Lung (tissue), 16 donors: Measurements from ENCODE around the gene ETV7. TPM values are rescaled to one million over a fixed set of nuclear protein-coding genes. Genes with fewer than 3 reads are reported as not detected.

Experiments
- ATAC-seq: fragments of 200-7000 bp; cut with Tn5 transposase; one replicate; pipeline ENCODE4 v1.9.1; 2020; ENCODE audit warnings: moderate number of reproducible peaks; ENCODE audit not compliant: insufficient read depth, low FRiP score
- DNase-seq, 3 donors: peaks; one replicate each; pipeline ENCODE4 v3.0.0-alpha.2; 2013 to 2017
- H3K27ac ChIP-seq, 2 donors: one replicate each; pipeline ENCODE4 v1.5.1; 2013; ENCODE audit warnings: mild to moderate bottlenecking in 2 of 2, moderate library complexity in 2 of 2, control low read depth in 1 of 2, inconsistent platforms in 1 of 2, low read depth in 1 of 2, low read length in 1 of 2
- H3K27me3 ChIP-seq, 3 donors: one replicate each; pipeline ENCODE4 v1.5.1; 2013; ENCODE audit warnings: low read length in 2 of 3; ENCODE audit not compliant: control insufficient read depth in 3 of 3, insufficient read depth in 3 of 3
- H3K36me3 ChIP-seq, 4 donors: one replicate each; pipeline ENCODE4 v1.5.1; 2013; ENCODE audit warnings: low read length in 4 of 4, mild to moderate bottlenecking in 1 of 4, moderate library complexity in 1 of 4; ENCODE audit not compliant: control insufficient read depth in 4 of 4, insufficient read depth in 4 of 4
- H3K4me1 ChIP-seq, 5 donors: one replicate each; pipeline ENCODE4 v1.5.1; 2013; ENCODE audit warnings: low read length in 5 of 5, mild to moderate bottlenecking in 2 of 5, moderate library complexity in 1 of 5; ENCODE audit not compliant: control insufficient read depth in 5 of 5, insufficient read depth in 5 of 5
- H3K4me3 ChIP-seq: one replicate; pipeline ENCODE4 v1.5.1; 2013; ENCODE audit warnings: mild to moderate bottlenecking, control low read depth, moderate library complexity
- H3K9ac ChIP-seq, 2 donors: one replicate each; pipeline ENCODE4 v1.5.1; 2013; ENCODE audit warnings: low read length in 2 of 2, control low read depth in 1 of 2; ENCODE audit not compliant: insufficient read depth in 1 of 2
- H3K9me3 ChIP-seq, 4 donors: one replicate each; pipeline ENCODE4 v1.5.1; 2013; ENCODE audit warnings: low read length in 3 of 4, mild to moderate bottlenecking in 1 of 4, moderate library complexity in 1 of 4; ENCODE audit not compliant: control insufficient read depth in 4 of 4, insufficient read depth in 3 of 4
- WGBS, 2 donors: extraction: QIAGEN DNeasy Blood & Tissue Kit; methylation state at CpG; one replicate each; pipeline ENCODE4 v1.1.7; 2013; 5-methylcytosine and 5-hydroxymethylcytosine counted together
- long read RNA-seq, 5 donors: transcript quantifications; one replicate each; lab custom pipeline, GENCODE V29; 2026
- polyA plus RNA-seq, 2 donors: library from polyadenylated mRNA; stranded (reverse); fragments of 200-250 nt; gene quantifications; one replicate each; pipeline ENCODE4 v1.2.1, GENCODE V29; 2013
- total RNA-seq, 2 donors: library from RNA; depleted of rRNA in 1 of 2; stranded (reverse); fragments of >200 nt in 1 of 2; gene quantifications; one replicate each; pipeline ENCODE4 v1.2.1, GENCODE V29; 2014 to 2021
- TF ChIP-seq, protein P1 (sequence below): IDR thresholded peaks from 2 replicates; pipeline ENCODE4 v1.5.1; 2012; ENCODE audit warnings: mild to moderate bottlenecking; ENCODE audit errors: control extremely low read depth, extremely low read depth
- donor health status: control.
- donor health status: control.
- donor health status: Bipolar disorder and iron deficiency.
- donor health status: healthy.
- donor health status: DM: yes; HTN: yes; CAD: no.

Gene ETV7
- total RNA-seq (1 to 10 TPM; 1.4 to 3.5 TPM), polyA plus RNA-seq (1 to 10 TPM; 3.7 to 6.6 TPM)
- long read RNA-seq, donor 1 = 0 reads
- long read RNA-seq, donor 2 = 0 reads
- long read RNA-seq, donor 3 = 0 reads
- long read RNA-seq, donor 4 = 0 reads
- long read RNA-seq, donor 5 = 0 reads

DNA sequence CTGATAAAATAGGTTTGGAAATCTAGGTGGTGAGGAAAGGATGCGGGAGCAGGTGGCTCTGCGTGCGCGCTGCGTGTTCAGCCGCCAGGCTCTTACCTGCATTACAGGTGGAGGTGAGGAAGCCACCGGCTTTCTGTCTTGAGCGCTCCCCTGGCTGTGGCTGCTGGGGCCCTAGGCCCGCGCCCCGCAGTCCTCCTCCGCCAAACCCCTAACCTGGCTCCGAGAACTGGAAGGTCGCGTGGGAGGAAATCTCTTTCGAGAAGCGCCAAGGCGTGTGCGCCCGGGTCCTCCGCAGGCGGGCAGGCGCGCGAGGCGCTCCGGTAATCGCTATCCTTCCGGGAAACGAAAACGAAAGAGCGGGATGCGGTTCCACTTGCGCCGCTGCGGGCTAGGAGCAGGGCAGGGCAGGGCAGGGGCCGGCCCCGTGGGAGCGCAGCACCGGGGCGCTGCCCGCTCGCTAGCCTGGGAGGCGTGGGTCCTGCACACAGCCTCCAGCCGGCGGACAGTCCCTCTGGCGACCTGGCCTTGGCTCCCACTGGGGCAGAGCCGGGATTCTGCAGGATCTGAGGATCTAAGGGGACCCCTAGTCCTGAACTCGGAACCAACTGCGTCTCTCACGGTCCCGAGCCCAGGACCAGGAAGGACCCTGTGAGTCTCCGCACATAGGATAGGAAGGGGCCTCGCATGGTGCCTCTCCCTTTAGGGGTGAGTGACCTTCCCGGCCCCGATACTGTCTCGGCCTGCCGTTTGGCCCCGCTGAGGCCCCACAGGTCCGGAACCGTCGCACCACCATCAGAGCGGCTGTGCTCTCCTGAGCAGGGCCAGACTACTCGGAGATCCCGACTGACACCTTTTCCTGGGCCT is at the start of gene ETV7:
TSS of gene ETV7 (minus strand) at position 230 of the 864 bp plus-strand sequence. CDS start at position 102, 128 bp downstream.
- WGBS, 2 donors = 4 to 9% methylated on average over 63 to 65 of the region's 65 CpGs
- H3K4me3 ChIP-seq = peak within 1 kb of the TSS; percentile 62
- TF ChIP-seq, protein P1, sequence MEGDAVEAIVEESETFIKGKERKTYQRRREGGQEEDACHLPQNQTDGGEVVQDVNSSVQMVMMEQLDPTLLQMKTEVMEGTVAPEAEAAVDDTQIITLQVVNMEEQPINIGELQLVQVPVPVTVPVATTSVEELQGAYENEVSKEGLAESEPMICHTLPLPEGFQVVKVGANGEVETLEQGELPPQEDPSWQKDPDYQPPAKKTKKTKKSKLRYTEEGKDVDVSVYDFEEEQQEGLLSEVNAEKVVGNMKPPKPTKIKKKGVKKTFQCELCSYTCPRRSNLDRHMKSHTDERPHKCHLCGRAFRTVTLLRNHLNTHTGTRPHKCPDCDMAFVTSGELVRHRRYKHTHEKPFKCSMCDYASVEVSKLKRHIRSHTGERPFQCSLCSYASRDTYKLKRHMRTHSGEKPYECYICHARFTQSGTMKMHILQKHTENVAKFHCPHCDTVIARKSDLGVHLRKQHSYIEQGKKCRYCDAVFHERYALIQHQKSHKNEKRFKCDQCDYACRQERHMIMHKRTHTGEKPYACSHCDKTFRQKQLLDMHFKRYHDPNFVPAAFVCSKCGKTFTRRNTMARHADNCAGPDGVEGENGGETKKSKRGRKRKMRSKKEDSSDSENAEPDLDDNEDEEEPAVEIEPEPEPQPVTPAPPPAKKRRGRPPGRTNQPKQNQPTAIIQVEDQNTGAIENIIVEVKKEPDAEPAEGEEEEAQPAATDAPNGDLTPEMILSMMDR = no peak
- H3K4me1 ChIP-seq = peaks cover 0 to 21% (median 0%) of the 10 kb centered on the region in 5 donors
- H3K9ac ChIP-seq = peak within 1 kb of the TSS; percentile 63 to 81
- H3K27ac ChIP-seq = peak within 1 kb of the TSS in 1 of 2 donors; percentile 76
- H3K9me3 ChIP-seq = no peaks in the 10 kb centered on the region
- no peaks in the 10 kb centered on the region for H3K36me3 ChIP-seq
- peaks cover 0 to 49% (median 13%) of the 10 kb centered on the region in 3 donors for H3K27me3 ChIP-seq
- DNase-seq (peak; percentile 33 to 54 (median 37)), ATAC-seq (peak; percentile 88)

DNA sequence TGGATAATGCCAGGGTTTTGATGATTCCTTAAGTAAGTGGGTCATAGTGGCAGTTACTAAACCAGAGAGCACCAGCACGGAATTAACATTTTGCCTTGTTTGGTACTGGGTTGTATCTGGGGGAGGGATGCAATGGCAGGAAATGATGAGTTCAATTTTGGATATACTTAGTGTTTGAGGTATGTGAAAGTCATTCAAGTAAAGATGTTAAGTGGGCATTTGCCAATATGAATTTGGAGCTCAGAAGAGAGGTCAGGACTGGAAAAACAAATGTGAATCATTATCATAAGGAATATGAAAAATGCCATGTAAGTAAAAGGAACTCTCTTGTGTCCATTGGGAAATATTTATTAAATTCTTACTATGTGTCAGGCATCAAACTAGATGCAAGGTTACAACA is 49.0 kb upstream of the ETV7 start:
- no peak overlapping the region for H3K27ac ChIP-seq
- no peaks in the 10 kb centered on the region for H3K27me3 ChIP-seq
- TF ChIP-seq, protein P1 = no peak
- 91 to 97% methylated on average over 1 of the region's 1 CpG for WGBS, 2 donors
- ATAC-seq (no peak), DNase-seq (no peak)
- H3K4me3 ChIP-seq = no peak overlapping the region
- no peak overlapping the region for H3K9ac ChIP-seq
- no peaks in the 10 kb centered on the region for H3K36me3 ChIP-seq
- H3K4me1 ChIP-seq = peaks cover 0 to 5% (median 3%) of the 10 kb centered on the region in 5 donors
- H3K9me3 ChIP-seq = no peaks in the 10 kb centered on the region

DNA sequence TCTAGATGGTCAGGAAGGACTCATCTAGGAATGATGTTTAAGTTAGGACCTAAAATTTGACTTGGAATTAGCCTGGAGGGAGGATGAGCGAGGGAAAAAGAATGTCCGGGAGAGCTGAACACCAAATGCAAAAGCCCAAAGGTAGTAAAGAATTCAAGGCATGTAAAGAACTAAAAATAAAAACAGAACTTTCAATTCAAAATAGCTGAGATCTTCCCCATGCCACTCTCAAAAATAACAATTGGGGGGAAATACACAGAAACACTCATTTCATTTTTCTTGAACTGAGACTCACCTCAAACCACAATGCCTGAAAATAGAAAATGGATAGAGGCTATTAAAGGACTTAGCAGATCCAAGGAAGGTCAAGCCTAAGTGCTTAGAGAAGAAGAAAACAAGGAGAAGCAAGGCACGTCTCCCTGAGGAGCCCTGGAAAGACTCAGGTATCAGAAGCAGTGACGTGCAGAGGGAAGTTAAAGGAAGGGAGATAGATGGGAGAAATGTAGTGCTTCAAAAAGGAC is 44.7 kb upstream of the ETV7 start:
- WGBS, 2 donors = 88 to 90% methylated on average over 4 of the region's 4 CpGs
- TF ChIP-seq, protein P1 = no peak
- Histone ChIP-seq H3K4me3 (no peak overlapping the region), H3K36me3 (no peaks in the 10 kb centered on the region), H3K27ac (no peak overlapping the region), H3K4me1 (no peaks in the 10 kb centered on the region), H3K9ac (no peak overlapping the region), H3K27me3 (no peaks in the 10 kb centered on the region), H3K9me3 (no peaks in the 10 kb centered on the region)
- no peak for DNase-seq
- no peak for ATAC-seq
